AG04450 (cell line): ENCODE data around the gene RIPK4. TPM values are rescaled to one million over a fixed set of nuclear protein-coding genes. Genes with fewer than 3 reads are reported as not detected.
A peak's percentile ranks its signal among the peaks of the same experiment; 100 is the strongest.

ENCODE experiments used
- CTCF ChIA-PET: fragments of 300-600, 350-600 bp; formaldehyde crosslinking; extraction: SDS; loops from one replicate; lab custom pipeline; 2022; ENCODE audit warnings: antibody characterized with exemption, inconsistent platforms; lab: Charles Lee
- POLR2A ChIA-PET: fragments of 350-600 bp; formaldehyde crosslinking; extraction: SDS; loops from one replicate; lab custom pipeline; 2021; ENCODE audit warnings: antibody characterized with exemption, inconsistent platforms; lab: Yijun Ruan, JAX
- DNase-seq: peaks from one replicate; pipeline ENCODE4 v3.0.0-alpha.2; 2011; ENCODE audit warnings: low read depth, low spot score
- H3K27ac ChIP-seq: one replicate; pipeline ENCODE4 v1.5.1; 2012; ENCODE audit warnings: low read depth, low read length, control low read depth
- H3K27me3 ChIP-seq: one replicate; pipeline ENCODE4 v1.6.0; 2012; ENCODE audit warnings: low read length; ENCODE audit not compliant: control insufficient read depth, insufficient read depth
- H3K4me3 ChIP-seq: 2 replicates; pipeline ENCODE4 v1.5.1; 2011; ENCODE audit warnings: mild to moderate bottlenecking, low read depth, low read length, control low read depth
- H3K9me3 ChIP-seq: 2 replicates; pipeline ENCODE4 v1.5.1; 2012; ENCODE audit warnings: low read length; ENCODE audit not compliant: control insufficient read depth, insufficient read depth
- polyA plus RNA-seq: library from polyadenylated mRNA; depleted of rRNA; stranded (reverse); fragments of >200 nt; gene quantifications from 2 replicates; pipeline ENCODE4 v1.2.3, GENCODE V29; 2011
- TF ChIP-seq, protein P1 (sequence below): IDR thresholded peaks from 2 replicates; pipeline ENCODE4 v1.5.1; 2011; ENCODE audit warnings: low read depth, low read length, control low read depth, inconsistent platforms

RIPK4 gene
- polyA plus RNA-seq, 1 experiment = not detected

DNA sequence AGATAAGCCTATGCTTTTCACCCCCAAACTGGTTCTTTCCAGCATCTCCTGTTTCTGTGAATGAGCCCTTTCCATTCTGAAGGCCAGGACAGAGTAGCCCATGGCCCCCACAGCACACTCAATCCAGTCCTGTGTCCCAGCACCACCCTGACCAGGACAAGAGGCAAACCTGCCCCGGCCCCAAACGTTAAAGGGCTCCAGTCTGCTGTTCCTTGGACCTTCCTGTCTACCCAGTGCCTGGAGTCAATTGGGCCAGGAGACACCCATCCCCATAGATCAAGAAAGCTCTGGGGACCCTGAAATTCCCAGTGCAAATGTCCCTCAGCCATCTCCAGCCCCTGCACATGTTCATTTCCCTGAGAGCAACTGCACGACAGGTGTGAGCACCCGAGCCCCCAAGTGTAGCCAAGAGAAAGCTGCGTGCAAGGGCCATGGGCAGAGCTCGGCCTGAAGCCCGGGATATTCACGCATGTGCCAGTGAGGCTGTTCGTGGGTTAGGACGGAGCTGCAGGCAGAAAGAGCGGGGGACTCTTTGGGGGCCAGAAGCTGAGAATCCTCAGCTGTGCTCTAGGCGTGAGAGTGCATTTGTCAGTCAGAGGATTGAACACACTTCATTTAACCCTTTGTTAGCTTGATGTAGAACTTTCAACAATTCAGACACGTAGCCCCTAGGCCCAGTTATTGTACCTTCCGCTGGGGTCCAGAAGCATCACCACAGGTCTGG is 4.2 kb upstream of the RIPK4 start:
- Histone ChIP-seq H3K27me3 (peaks cover 86% of the 10 kb centered on the region), H3K4me3 (no peak overlapping the region), H3K9me3 (no peaks in the 10 kb centered on the region; the same call in 1 of the 2 replicates), H3K27ac (no peak overlapping the region)
- TF ChIP-seq, protein P1, sequence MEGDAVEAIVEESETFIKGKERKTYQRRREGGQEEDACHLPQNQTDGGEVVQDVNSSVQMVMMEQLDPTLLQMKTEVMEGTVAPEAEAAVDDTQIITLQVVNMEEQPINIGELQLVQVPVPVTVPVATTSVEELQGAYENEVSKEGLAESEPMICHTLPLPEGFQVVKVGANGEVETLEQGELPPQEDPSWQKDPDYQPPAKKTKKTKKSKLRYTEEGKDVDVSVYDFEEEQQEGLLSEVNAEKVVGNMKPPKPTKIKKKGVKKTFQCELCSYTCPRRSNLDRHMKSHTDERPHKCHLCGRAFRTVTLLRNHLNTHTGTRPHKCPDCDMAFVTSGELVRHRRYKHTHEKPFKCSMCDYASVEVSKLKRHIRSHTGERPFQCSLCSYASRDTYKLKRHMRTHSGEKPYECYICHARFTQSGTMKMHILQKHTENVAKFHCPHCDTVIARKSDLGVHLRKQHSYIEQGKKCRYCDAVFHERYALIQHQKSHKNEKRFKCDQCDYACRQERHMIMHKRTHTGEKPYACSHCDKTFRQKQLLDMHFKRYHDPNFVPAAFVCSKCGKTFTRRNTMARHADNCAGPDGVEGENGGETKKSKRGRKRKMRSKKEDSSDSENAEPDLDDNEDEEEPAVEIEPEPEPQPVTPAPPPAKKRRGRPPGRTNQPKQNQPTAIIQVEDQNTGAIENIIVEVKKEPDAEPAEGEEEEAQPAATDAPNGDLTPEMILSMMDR = no peak
- no peak for DNase-seq
- ChIA-PET POLR2A (no interaction called here), CTCF (interaction anchor here (0.9 to 2.0 kb wide), 2 partner anchors 45 to 159 kb away, joined by 3 to 8 read pairs; no protein-coding TSS in a partner anchor)

DNA sequence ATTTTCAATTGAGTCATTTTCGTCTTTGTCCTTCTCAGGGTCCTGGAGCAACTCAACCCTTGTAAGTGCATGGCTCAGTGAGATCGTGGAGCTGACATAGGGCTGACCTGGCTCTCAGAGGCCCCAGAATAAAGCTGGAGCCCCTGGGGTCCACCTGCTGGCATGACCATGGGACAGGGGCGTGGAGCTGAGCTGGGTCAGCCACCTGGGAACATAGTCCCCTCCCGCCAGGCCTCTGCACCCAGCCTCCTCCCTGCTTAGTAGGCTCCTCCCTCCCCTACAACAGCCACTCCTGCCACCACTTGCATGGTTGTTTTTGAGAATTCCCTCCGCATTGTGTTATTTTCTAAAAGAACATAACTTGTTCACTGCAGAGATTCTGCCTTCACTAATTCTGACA is 3.1 kb upstream of the RIPK4 start:
- Histone ChIP-seq H3K9me3 (no peaks in the 10 kb centered on the region; the same call in 1 of the 2 replicates), H3K27me3 (peaks cover 88% of the 10 kb centered on the region), H3K4me3 (no peak overlapping the region), H3K27ac (no peak overlapping the region)
- DNase-seq = no peak
- TF ChIP-seq, protein P1 = no peak
- ChIA-PET POLR2A (no interaction called here), CTCF (interaction anchor here (1.7 kb wide), 1 partner anchor 487 kb away, joined by 4 read pairs; no protein-coding TSS in a partner anchor)

DNA sequence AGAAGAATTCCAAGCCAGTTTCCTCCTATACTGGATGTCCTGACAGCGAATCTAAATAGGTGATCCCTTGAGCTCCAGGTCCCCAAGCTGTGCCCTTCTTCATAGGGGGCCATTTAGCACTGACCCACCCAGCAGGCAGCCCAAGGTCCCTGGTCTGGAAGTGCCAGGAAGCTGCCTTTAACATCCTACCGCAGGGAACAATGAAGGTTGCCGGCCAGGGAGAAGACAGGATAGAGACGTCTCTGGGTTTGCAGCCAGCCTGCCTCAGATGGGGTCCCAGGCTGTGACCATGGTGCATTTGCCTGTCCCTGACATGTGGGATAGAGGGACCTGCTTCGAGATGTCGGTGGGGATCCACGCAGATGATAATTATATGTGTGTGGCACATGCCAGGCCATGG is 2.7 kb upstream of the RIPK4 start:
- Histone ChIP-seq H3K9me3 (no peaks in the 10 kb centered on the region; the same call in 1 of the 2 replicates), H3K4me3 (no peak overlapping the region), H3K27ac (no peak overlapping the region), H3K27me3 (peaks cover 88% of the 10 kb centered on the region)
- CTCF ChIA-PET = interaction anchor here (1.7 to 2.6 kb wide), 2 partner anchors 157 to 486 kb away, joined by 4 to 22 read pairs; no protein-coding TSS in a partner anchor
- TF ChIP-seq, protein P1 = no peak
- no peak for DNase-seq
- POLR2A ChIA-PET = no interaction called here

DNA sequence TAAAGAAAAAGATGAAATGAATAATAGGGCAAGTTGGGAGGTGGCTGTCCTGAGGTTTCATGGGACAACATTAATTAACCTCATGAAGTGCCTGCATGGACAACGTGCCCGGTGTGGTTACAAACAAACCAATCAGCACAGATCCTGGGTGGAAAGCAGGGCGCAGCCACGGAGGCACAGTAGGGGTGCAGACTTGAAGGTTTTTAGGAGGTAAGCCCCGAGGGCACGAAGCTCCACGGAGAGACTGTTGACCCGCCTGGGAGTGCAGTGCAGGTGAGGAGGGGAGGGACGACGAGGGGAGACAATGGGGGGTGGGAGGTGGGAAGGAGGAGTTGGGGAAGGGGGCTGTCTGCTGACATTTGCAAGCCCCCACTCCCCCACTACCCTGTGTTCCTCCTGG is 2.3 kb upstream of the RIPK4 start:
- Histone ChIP-seq H3K4me3 (peak overlapping the region; percentile 28), H3K27me3 (peaks cover 90% of the 10 kb centered on the region), H3K27ac (no peak overlapping the region), H3K9me3 (no peaks in the 10 kb centered on the region; the same call in 1 of the 2 replicates)
- ChIA-PET POLR2A (interaction anchor here (1.2 kb wide), 1 partner anchor 156 kb away, joined by 4 read pairs; no protein-coding TSS in a partner anchor), CTCF (interaction anchor here (1.2 to 2.6 kb wide), 6 partner anchors 9 to 486 kb away, joined by 3 to 22 read pairs (median 4); no protein-coding TSS in a partner anchor)
- TF ChIP-seq, protein P1 = no peak
- DNase-seq = no peak

DNA sequence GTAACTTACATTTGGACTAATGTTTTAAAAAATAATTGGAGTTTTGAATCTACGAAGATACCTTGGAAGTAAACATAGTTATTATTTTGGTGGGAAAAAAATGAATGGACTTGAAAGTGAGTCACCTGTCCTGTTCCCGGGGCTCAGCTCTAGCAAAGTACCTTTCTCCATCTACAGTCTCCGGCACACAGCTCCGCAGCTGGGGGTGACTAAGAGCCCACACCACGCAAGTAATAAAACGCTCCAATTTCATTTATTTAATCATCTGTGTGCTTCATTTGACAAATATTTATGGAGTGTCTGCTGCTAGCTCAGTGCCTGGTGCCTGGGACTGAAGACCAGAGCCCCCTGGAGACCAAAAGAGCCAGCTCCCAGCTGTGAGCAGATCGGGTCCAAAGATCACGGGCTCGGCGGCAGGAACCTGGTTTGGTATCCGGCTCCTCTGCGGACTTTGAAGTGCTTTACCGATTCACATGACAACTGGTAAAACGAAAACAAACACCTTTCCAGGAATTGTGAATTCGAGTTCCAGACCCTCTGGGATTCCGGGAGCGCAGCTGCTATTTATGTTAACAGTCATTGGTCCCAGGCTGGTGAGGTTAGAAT is 1.7 kb upstream of the RIPK4 start:
- CTCF ChIA-PET = interaction anchor here (0.7 to 2.6 kb wide), 7 partner anchors 10 to 485 kb away, joined by 3 to 22 read pairs (median 4); no protein-coding TSS in a partner anchor
- Histone ChIP-seq H3K4me3 (peak overlapping the region; percentile 28), H3K27ac (no peak overlapping the region), H3K27me3 (peaks cover 94% of the 10 kb centered on the region), H3K9me3 (no peaks in the 10 kb centered on the region; the same call in 1 of the 2 replicates)
- DNase-seq = peak; percentile 27
- POLR2A ChIA-PET = interaction anchor here (1.2 kb wide), 1 partner anchor 156 kb away, joined by 4 read pairs; no protein-coding TSS in a partner anchor
- TF ChIP-seq, protein P1 = peak; percentile 54
